HG03521 (cell line): ENCODE results near the gene MGAT4B.
"Not testable (repeated sequence)": the region's sequence is repeated elsewhere in the genome, so short reads cannot be mapped to it uniquely, and the experiment has no call there.

Experiments
- ATAC-seq: cut with Tn5 transposase; IDR thresholded peaks from one replicate; pipeline ENCODE4 v1.9.1; 2021; ENCODE audit warnings: mild to moderate bottlenecking, moderate library complexity; ENCODE audit not compliant: unreplicated experiment

Gene MGAT4B

DNA sequence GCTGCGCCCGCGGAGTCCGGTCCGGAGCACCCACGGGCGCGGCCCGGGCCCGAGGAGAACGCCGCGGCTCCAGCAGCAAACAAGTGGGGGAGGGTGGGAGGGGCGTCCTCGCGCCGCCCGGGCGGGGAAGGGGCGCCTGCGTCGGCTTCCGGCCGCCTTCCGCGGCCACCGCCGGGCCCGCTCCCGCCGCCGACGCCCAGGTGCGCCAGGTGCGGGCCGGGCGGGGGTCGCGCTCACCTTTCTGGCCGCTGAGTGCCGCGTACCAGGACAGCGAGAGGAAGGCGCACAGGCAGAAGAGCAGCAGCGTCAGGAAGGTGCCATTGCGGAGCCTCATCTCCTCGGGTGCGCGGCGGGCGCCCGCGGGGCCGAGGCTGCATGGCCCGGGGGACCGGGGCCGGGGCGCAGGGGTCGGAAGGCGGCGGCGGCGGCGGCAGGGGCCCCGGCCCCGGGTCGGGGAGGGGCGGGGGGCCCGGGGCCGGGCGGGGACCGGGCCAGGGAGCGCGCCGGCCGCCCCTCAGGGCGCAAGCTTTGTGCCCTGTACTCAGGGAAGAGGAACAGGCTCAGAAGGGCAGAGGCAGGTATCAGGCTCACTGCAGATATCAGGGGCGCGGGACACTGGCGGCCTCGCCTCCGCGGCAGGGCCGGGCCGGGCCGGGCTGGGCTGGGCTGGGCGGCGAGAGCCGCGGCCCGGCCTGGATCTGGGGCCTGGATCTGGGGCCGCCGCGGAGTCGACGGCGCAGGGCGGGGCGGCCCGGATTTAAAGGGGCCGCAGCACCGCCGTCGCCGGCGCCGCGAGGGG is at the start of gene MGAT4B:
Gene MGAT4B, minus strand, starts transcription at position 617 of the 799 bp plus-strand sequence. Its CDS starts 283 bp downstream, at position 334.
- ATAC-seq = peak; percentile 75

DNA sequence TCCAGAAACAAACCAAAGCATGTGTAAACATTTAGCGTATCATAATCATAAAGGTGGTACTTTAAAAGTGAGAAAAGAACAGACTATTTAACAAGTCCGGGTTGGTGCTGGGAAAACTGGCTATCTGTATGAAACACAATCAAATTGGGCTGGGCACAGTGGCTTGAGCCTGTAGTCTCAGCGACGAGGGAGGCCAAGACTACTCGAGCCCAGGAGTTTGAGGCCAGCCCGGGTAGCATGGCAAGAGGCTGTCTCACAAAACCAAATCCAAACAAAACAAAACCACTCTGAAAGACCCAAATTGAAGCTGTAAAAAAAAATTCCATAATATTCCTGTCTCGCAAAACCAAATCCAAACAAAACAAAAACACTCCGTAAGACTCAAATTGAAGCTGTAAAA is 47.7 kb upstream of the MGAT4B start:
- no peak for ATAC-seq

DNA sequence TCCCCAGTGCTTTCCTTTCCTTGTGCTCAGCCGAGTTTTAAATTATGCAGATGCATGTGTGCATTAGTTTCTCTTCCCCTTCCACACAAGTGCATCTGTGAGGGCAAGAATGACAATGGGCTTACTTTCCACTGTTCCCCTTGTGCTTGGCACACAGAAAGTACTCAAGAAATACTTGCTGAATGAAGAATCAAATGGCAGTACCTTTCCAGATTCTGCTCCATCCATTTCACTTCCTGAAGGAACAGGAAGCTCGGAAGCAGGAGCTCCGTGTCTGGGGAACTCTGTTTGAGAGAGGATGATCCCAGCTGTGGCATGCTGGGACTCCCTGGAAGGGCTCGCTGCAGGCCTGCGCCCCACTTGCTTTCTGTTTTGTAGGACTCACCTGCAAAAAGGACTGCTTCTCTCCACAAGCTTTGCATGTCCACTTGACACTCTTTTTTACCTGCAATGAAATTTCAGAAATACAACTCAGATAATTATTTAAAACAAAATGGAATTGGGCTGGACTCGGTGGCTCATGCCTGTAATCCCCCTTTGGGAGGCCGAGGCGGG is 46.4 kb upstream of the MGAT4B start:
- ATAC-seq = no peak

GRCh38 chr5:179841621-179842020 is 35.0 kb upstream of the MGAT4B start:
- no peak for ATAC-seq

- ATAC-seq = no peak
Observed at GRCh38 chr5:179840766-179841165, 34.1 kb upstream of the MGAT4B start.

DNA sequence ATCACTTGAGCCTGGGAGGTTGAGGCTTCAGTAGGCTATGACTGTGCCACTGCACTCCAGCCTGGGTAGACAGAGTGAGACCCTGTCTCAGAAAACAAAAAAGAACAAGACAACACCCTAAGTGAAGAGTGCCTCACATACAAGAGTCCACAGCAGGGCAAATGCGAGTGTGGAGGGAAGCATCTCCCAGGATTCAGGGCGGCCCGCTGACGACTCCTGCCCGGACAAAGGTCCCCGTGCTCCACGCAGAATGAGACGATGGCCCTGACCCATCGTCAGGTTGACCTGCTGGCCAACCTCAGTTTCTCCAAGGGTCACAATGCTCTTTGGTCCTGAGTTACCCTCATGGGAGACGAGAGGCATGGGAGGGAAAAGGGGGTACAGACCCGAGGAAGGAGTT is 33.7 kb upstream of the MGAT4B start:
- no peak for ATAC-seq

- ATAC-seq = no peak
Observed at GRCh38 chr5:179839328-179840256, 32.9 kb upstream of the MGAT4B start.

- no peak for ATAC-seq
Observed at GRCh38 chr5:179837076-179838011, 30.7 kb upstream of the MGAT4B start.

DNA sequence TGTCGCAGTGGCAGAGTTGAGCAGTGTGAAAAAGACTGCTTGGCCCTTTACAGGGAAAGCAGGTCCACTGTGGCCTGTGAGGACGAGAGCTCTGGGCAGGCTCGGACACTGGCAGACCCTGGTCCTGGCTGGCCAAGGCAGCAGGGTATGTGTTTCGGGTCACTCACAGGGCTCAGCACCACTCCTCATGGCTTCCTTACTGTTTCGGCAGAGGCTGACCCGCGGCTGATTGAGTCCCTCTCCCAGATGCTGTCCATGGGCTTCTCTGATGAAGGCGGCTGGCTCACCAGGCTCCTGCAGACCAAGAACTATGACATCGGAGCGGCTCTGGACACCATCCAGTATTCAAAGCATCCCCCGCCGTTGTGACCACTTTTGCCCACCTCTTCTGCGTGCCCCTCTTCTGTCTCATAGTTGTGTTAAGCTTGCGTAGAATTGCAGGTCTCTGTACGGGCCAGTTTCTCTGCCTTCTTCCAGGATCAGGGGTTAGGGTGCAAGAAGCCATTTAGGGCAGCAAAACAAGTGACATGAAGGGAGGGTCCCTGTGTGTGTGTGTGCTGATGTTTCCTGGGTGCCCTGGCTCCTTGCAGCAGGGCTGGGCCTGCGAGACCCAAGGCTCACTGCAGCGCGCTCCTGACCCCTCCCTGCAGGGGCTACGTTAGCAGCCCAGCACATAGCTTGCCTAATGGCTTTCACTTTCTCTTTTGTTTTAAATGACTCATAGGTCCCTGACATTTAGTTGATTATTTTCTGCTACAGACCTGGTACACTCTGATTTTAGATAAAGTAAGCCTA is 29.8 kb upstream of the MGAT4B start:
- no peak for ATAC-seq

DNA sequence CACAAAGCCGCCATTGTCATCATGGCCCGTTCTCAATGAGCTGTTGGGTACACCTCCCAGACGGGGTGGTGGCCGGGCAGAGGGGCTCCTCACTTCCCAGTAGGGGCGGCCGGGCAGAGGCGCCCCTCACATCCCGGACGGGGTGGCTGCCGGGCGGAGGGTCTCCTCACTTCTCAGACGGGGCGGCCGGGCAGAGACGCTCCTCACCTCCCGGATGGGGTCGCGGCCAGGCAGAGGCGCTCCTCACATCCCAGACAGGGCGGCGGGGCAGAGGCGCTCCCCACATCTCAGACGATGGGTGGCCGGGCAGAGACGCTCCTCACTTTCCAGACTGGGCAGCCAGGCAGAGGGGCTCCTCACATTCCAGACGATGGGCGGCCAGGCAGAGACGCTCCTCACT is 28.2 kb upstream of the MGAT4B start:
- ATAC-seq = not testable (repeated sequence)

DNA sequence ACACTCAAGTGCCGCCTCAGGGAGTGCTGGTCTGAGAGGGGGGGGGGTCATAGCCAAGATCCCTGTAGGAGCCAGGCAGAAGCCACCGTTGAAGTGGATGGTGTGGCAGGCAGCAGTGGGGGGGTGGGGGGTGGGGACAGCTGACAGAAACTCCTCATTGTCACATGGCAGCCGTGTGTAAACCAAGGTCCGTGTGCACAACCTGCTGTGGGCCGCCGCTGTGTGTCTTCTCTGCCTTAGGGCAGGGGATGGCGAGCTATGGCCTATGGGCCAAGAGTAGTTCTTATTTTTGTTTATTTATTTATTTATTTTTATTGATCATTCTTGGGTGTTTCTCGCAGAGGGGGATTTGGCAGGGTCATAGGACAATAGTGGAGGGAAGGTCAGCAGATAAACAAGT is 27.5 kb upstream of the MGAT4B start:
- no peak for ATAC-seq

GRCh38 chr5:179833709-179834070 is 27.0 kb upstream of the MGAT4B start:
- ATAC-seq = no peak

GRCh38 chr5:179833056-179833708 is 26.5 kb upstream of the MGAT4B start:
- ATAC-seq = no peak

- ATAC-seq = no peak
Observed at GRCh38 chr5:179832039-179832745, 25.5 kb upstream of the MGAT4B start.

GRCh38 chr5:179830818-179831468 is 24.3 kb upstream of the MGAT4B start:
- ATAC-seq = no peak

DNA sequence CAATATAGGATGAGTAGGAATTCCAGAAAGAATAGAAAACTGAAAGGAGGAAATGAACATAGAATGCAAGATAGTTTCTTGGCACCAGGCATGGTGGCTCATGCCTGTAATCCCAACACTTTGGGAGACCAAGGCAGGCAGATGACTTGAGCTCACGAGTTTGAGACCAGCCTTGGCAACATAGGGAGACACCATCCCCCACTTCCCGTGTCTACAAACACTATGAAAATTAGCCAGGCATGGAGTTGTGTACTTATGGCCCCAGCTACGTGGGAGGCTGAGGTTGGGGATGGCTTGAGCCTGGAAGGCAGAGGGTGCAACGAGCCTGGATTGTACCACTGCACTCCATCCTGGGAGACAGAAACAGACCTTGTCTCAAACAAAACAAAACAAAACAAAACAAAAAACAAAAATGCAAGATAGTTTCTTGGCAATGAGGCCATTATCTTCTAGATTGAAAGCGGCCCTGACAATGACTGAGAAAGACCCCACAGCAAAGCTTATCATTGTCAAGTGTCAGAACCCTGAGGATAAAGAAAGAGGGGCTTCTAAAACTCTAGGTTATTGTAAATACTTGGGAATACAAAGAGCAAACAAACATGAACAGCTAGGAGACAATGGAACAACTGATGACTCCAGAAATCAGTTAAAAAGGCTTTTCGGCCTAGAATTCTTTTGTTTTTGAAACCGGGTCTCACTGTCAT is 23.2 kb upstream of the MGAT4B start:
- ATAC-seq = no peak

GRCh38 chr5:179828756-179829421 is 22.2 kb upstream of the MGAT4B start:
- ATAC-seq = no peak
